ENCODE measurements around the gene BAG3. TPM values are rescaled to one million over a fixed set of nuclear protein-coding genes. Genes with fewer than 3 reads are reported as not detected.

The BAG3 gene
- total RNA-seq, 2 experiments from 2014 or later = 1.9 to 2.6 TPM

DNA sequence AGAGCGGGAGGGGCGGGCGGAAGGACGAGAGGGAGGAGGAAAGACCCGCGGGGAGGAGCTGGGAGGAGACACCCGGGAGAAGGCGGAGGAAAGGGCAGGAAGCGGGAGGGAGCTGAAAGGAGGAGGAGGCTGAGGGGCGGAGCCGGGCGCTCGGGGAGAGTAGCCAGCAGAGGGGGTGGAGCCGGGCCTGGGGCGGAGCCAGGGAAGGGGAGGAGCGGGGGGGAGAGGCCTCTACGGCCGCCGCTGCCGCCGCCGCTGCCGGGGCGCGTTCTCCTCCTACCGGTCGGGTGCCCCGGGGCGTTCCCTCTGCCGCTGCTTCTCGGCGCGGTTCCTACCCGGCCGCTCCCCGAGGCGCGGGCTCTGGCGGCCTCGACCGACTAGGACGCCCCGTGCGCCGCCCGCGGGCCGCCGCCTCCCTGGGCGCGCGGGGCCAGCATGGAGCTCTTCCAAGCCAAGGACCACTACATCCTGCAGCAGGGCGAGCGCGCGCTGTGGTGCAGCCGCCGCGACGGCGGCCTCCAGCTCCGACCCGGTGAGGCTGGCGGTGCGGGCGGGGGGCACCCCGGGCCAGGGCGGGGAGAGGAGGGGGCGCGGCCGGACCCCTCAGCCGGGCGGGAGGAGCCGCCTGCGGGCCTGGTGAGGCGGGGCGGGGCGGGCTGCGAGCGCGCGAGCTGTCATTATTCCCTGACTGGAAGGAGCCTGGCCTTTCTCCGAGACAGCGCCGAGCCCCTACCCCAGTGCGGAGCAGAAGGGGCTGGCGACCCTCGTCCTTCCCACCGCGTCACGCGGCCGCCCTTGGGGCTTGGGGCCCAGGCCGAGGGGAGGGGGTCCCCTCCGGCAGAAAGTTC is 74.9 kb downstream of the BAG3 start, which contains the start of gene INPP5F:
TSS of gene INPP5F (plus strand) at position 223 of the 848 bp plus-strand sequence. CDS start at position 436, 213 bp downstream.
- no TSS peak for BruUV-seq (replicated peaks)
- intact Hi-C loops (cut with micrococcal nuclease; ENCODE audit: unreplicated experiment) = loop anchor here (1.0 to 5.0 kb wide), 4 partner anchors 21 to 146 kb away; partner anchors contain the start of genes MCMBP and TIAL1
- DNase-seq (ENCODE audit: low spot score) = peak; percentile 95
- POLR2A ChIA-PET = interaction anchor here (0.6 to 6.4 kb wide), 19 partner anchors 9 to 1685 kb away, joined by 3 to 79 read pairs (median 4); partner anchors contain the start of genes BAG3 and MCMBP
- H4K20me1 ChIP-seq (ENCODE audit: insufficient read depth, low read length) = 0 out of 2 replicates have a peak, but pooled peaks cover 9% of the 10 kb centered on the region
- peak within 1 kb of the TSS; percentile 92 for H3K4me3 ChIP-seq (ENCODE audit: low read depth, low read length, poor library complexity, severe bottlenecking)
- peak within 1 kb of the TSS; percentile 92 for H3K4me2 ChIP-seq (ENCODE audit: low read length)
- H2AFZ ChIP-seq (ENCODE audit: low read length) = peak within 1 kb of the TSS; percentile 75
- no peaks in the 10 kb centered on the region for H3K36me3 ChIP-seq (ENCODE audit: insufficient read depth, low read length)
- H3K27ac ChIP-seq (ENCODE audit: low read depth, low read length, poor library complexity, severe bottlenecking) = peak within 1 kb of the TSS; percentile 74
- H3K79me2 ChIP-seq (ENCODE audit: insufficient read depth, low read depth, low read length) = peaks cover 8% of the 10 kb centered on the region; the same call in 1 of the 2 replicates
- no peaks in the 10 kb centered on the region for H3K9me2 ChIP-seq (ENCODE audit: insufficient read depth, low read length)
- no peak for TF ChIP-seq EZH2phosphoT487 (IDR thresholded peaks at IDR 0.05; ENCODE audit: borderline replicate concordance, low read depth, low read length)
- TF ChIP-seq, protein P1, sequence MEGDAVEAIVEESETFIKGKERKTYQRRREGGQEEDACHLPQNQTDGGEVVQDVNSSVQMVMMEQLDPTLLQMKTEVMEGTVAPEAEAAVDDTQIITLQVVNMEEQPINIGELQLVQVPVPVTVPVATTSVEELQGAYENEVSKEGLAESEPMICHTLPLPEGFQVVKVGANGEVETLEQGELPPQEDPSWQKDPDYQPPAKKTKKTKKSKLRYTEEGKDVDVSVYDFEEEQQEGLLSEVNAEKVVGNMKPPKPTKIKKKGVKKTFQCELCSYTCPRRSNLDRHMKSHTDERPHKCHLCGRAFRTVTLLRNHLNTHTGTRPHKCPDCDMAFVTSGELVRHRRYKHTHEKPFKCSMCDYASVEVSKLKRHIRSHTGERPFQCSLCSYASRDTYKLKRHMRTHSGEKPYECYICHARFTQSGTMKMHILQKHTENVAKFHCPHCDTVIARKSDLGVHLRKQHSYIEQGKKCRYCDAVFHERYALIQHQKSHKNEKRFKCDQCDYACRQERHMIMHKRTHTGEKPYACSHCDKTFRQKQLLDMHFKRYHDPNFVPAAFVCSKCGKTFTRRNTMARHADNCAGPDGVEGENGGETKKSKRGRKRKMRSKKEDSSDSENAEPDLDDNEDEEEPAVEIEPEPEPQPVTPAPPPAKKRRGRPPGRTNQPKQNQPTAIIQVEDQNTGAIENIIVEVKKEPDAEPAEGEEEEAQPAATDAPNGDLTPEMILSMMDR (conservative IDR thresholded peaks at IDR 0.05; ENCODE audit: low read length) = no peak; the same call in 1 of the 2 replicates
- H3K9me3 ChIP-seq (ENCODE audit: low read length) = no peaks in the 10 kb centered on the region
- CTCF ChIA-PET (ENCODE audit: unreplicated experiment) = interaction anchor here (0.6 to 1.6 kb wide), 6 partner anchors 12 to 133 kb away, joined by 3 to 5 read pairs (median 4); no protein-coding TSS in a partner anchor
- H3K4me1 ChIP-seq (ENCODE audit: insufficient read depth, low read length, poor library complexity, severe bottlenecking) = peaks cover 39% of the 10 kb centered on the region

DNA sequence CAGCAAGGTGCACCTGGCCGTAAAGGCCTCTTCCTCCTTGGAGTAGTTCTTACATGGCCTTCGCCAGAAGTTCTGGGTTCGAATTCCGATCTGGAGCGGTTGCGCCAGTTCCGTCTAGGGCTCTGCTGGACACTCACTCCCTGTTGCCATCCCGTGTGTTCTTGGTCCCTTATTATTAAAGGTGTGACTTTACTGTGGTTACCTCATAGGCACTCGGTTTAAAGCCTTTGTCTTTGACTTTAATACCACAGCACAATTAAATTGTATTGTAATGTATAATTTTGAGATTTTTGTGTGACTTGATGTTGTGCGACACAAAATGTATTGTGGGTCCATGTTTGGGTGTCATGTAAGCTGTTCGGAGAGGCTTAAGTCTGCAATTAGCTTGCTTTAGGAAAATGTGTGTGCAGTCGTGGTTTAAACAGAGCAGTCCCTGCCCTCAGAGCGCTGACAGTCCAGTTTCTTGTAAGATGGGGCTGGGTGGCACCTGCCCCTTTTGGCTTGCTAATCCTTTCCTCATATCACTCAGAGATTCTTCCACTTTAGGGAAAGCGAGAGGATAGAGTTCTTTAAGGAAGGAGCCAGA is 75.6 kb downstream of the BAG3 start:
- TF ChIP-seq, protein P1 (conservative IDR thresholded peaks at IDR 0.05; ENCODE audit: low read length) = no peak
- no peak for TF ChIP-seq EZH2phosphoT487 (IDR thresholded peaks at IDR 0.05; ENCODE audit: borderline replicate concordance, low read depth, low read length)
- H3K79me2 ChIP-seq (ENCODE audit: insufficient read depth, low read depth, low read length) = peaks cover 8% of the 10 kb centered on the region; the same call in 1 of the 2 replicates
- CTCF ChIA-PET (ENCODE audit: unreplicated experiment) = interaction anchor here (1.3 to 1.6 kb wide), 3 partner anchors 11 to 39 kb away, joined by 3 to 5 read pairs (median 4); no protein-coding TSS in a partner anchor
- H3K4me3 ChIP-seq (ENCODE audit: low read depth, low read length, poor library complexity, severe bottlenecking) = peak overlapping the region; percentile 92
- H3K4me2 ChIP-seq (ENCODE audit: low read length) = peak overlapping the region; percentile 92
- intact Hi-C loops (cut with micrococcal nuclease; ENCODE audit: unreplicated experiment) = loop anchor here (5.0 kb wide), 1 partner anchor 129 kb away; the partner anchor contains the start of gene TIAL1
- POLR2A ChIA-PET = interaction anchor here (0.5 to 6.4 kb wide), 12 partner anchors 9 to 742 kb away, joined by 3 to 79 read pairs (median 4); partner anchors contain the start of gene MCMBP
- no peaks in the 10 kb centered on the region for H3K36me3 ChIP-seq (ENCODE audit: insufficient read depth, low read length)
- H3K27ac ChIP-seq (ENCODE audit: low read depth, low read length, poor library complexity, severe bottlenecking) = peak overlapping the region; percentile 24
- no TSS peak for BruUV-seq (replicated peaks)
- H3K9me2 ChIP-seq (ENCODE audit: insufficient read depth, low read length) = no peaks in the 10 kb centered on the region
- H4K20me1 ChIP-seq (ENCODE audit: insufficient read depth, low read length) = 0 out of 2 replicates have a peak, but pooled peaks cover 9% of the 10 kb centered on the region
- H2AFZ ChIP-seq (ENCODE audit: low read length) = peak overlapping the region; percentile 75; the same call in 1 of the 2 replicates
- H3K9me3 ChIP-seq (ENCODE audit: low read length) = no peaks in the 10 kb centered on the region
- H3K4me1 ChIP-seq (ENCODE audit: insufficient read depth, low read length, poor library complexity, severe bottlenecking) = peaks cover 39% of the 10 kb centered on the region
- no peak for DNase-seq (ENCODE audit: low spot score)

Other genes starting within 250 kb of the BAG3 start
- 16.9 and 22.5 TPM in 2 replicates for gene RGS10, start 108.7 kb upstream of the BAG3 start, total RNA-seq (2014; rRNA removed; shearing (Covaris generic))
- gene RGS10, start 108.7 kb upstream of the BAG3 start, total RNA-seq (2022) = 45.2 and 48.8 TPM in 2 replicates
- 61.1 and 67.6 TPM in 2 replicates for gene TIAL1, start 54.4 kb upstream of the BAG3 start, total RNA-seq (2014; rRNA removed; shearing (Covaris generic))
- gene TIAL1, start 54.4 kb upstream of the BAG3 start, total RNA-seq (2022) = 172 and 174 TPM in 2 replicates
- gene INPP5F, start 74.7 kb downstream of the BAG3 start, total RNA-seq (2014; rRNA removed; shearing (Covaris generic)) = 6.2 TPM in 2 replicates
- gene INPP5F, start 74.7 kb downstream of the BAG3 start, total RNA-seq (2022) = 8.7 and 12.8 TPM in 2 replicates
- 49.9 and 53.8 TPM in 2 replicates for gene MCMBP, start 221.5 kb downstream of the BAG3 start, total RNA-seq (2014; rRNA removed; shearing (Covaris generic))
- gene MCMBP, start 221.5 kb downstream of the BAG3 start, total RNA-seq (2022) = 77.5 and 78.1 TPM in 2 replicates
- gene SEC23IP, start 241.3 kb downstream of the BAG3 start, total RNA-seq (2014; rRNA removed; shearing (Covaris generic)) = 19.9 and 21.4 TPM in 2 replicates
- 60.3 and 61.3 TPM in 2 replicates for gene SEC23IP, start 241.3 kb downstream of the BAG3 start, total RNA-seq (2022)